GM21786 (cell line): ENCODE measurements around the gene HOXA10.

Experiments
- ATAC-seq: cut with Tn5 transposase; IDR thresholded peaks from one replicate; pipeline ENCODE4 v1.9.1; 2021; ENCODE audit not compliant: unreplicated experiment

Gene HOXA10

DNA sequence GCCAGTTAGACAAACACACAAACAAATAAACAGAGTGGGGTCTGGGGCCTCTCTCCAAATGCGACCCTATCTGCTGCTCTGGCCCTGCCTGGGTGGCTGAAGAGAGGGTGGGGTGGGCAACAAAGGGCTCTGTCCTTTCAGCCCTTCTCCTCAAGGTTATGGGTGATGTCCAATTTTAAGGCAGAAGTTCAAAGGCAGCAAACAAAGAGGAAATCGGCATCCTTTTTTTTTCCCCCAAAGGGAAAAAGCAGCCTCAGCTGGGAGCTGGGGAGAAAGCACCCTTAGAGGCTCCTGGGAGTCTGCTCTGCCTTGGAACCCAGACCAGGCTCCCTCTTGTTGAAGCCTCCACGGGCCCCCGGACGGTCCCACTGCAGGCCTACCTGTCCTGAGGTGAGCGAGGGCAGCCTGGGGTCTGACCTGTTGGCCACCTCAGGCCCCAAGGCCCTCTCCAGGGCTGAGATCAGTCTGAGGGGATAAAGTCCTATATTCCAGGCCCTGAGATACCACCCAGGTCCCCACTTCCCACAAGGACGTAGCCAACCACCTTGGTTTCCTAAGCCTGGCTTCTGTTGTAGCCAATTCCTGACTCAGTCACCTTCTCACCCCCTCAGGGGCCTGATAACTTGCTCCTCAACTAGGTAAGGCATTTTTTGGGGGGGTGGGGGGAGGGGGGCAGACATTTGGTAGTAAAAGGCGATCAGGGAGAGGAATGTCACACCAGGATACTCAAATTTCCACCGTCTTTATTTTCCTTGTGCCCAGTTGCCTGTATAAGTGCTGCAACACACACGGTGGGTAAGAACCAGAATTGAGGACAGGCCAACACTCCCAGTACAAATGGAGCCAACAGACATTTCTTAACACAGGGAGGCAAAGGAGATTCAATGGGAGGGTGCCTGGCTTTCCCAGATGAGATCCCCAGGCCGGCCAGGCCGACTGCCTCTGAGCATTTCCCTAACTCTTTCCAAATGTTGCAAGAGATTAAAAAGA is 6.6 kb upstream of the HOXA10 start:
- ATAC-seq: no peak

GRCh38 chr7:27179503-27180430 is 5.6 kb upstream of the HOXA10 start:
- no peak for ATAC-seq

DNA sequence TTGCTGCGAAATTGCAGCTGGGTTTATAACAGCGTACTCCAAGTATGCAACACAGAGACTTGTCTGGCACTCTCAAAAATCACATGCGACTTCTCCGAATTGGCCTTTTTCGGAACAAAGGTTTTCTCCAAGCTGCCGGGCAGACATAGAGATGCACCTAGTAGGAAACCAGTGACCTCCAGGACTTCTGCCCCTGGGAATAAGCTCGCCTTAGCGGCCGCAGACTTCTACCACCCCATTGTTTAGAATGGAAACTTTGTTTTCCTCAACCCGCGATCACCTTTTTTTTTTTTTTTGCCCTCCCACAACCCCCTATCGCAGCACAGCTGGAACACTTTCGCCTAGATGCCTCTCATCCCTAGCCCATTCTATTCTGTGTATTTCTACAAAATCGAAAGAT is 4.9 kb upstream of the HOXA10 start:
- ATAC-seq: no peak

DNA sequence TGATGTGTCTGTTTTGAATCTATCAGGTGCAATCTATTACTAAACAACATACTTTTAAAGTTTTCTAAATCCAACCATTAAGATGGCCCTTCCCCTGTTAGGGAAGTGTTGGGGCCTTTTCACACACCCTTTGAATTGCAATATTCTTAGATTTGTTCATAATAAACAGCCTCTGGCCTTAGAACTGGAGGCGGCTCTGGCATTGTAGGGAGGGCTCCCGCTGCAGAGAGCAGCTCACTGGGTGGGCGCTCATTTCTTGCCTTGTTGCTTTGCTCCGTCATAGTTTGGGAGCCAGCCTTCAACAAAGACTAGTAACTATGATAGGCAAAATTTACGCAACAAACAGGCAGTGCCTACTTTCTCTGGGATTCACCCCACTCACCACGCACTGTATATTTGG is 4.2 kb upstream of the HOXA10 start:
- ATAC-seq: no peak

DNA sequence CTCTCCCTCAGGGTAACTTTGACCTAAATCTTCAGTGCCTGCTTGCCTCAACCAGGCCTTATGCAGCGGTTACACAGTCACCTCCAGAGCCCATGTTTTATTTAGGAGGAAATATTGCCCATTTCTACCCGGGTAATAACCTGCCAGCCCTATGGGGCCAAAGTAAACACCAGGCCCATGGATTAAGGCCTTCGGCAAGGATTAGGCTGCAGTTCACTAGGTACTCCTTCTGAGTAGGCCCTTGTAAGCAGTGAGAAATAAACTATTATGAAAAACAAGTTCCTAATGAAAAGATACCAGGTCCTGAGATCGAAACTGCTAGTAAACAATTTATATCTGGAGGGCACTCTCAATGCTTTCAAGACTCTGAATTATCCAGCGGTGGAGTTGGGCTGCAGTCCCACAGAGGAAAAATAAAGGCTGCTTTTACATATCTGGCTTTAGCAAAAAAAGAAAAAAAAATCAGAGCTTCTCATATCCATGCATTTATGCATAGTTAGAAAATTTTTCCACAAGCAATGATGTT is 3.7 kb upstream of the HOXA10 start:
- no peak for ATAC-seq

- ATAC-seq: no peak
Measured at GRCh38 chr7:27176962-27177794, 3.1 kb upstream of the HOXA10 start.

- no peak for ATAC-seq
Measured at GRCh38 chr7:27176524-27176845, 2.4 kb upstream of the HOXA10 start.

- ATAC-seq: no peak
Measured at GRCh38 chr7:27175626-27176523, 1.8 kb upstream of the HOXA10 start.

GRCh38 chr7:27174874-27175625 is 930 bp upstream of the HOXA10 start:
- no peak for ATAC-seq

DNA sequence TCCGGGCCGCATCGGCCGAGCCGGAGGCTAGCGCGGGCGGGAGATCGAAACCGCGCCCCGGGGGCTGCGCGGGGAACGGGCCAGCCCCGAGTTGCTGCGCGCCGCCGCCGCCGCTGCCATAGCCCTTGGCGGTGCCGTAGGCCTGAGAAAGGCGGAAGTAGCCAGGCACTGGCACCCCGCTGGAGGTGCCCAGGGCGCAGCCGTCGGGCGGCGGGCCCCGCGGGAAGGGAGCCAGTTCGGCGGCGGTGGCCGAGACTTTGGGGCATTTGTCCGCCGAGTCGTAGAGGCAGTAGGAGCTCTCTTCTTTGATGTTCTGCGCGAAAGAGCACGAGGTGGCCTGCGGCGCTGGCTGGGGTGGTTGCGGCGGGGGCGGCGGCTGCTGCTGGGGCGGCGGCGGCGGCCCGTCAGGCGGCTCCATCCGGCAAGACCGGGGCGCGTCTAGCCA is 587 bp downstream of the HOXA10 start:
- no peak for ATAC-seq

DNA sequence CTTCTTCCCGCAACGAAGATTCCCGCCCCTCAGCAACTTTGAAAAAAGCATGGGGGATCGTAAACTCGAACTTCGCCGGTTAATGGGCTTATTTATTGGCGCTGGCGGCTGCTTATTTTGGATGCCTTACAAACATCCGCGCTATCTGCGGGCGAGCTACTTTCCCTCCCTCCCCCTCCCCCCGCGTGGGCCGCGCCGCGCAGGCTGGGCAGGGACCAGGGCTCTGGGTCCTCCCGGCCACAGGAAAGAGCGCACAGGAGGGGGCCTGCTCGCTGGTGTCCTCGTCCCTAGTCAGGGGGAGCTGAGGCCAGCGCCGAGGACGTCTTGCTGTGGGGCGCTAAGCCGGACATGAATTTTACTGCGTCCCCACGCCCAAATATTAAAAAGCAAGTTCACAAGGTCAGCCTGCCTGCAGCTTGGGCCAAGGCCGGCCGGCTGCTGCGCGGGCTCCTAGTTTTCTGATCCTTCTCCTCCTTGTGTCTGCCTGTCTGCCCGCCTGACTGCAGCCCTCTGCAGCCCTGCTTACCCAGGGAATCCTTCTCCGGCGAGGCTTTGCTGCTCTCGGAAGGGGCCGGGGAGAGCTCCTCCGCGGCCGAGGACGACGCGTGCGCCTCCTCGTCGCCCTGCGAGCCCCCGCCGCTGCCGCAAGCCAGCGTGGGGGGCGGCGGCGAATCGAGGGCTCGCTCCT is 1.2 kb downstream of the HOXA10 start:
- ATAC-seq: no peak

- ATAC-seq: no peak
Measured at GRCh38 chr7:27172315-27172774, 1.8 kb downstream of the HOXA10 start.

- no peak for ATAC-seq
Measured at GRCh38 chr7:27171637-27172314, 2.3 kb downstream of the HOXA10 start.

DNA sequence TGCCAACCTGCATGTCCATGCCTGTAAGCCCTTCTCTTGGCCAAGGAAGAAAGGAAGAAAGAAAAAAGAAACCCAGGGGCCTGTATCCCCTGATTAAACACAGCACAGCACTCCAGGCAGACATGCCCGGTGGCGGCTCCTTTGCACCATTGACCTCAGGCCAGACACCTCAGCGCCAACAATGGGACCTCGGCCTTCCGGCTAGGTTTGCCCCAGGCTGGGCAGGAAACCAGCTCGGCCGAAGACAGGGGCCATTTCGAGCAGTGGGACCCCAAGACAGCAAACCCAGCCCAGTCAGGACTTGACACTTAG is 2.8 kb downstream of the HOXA10 start:
- no peak for ATAC-seq

DNA sequence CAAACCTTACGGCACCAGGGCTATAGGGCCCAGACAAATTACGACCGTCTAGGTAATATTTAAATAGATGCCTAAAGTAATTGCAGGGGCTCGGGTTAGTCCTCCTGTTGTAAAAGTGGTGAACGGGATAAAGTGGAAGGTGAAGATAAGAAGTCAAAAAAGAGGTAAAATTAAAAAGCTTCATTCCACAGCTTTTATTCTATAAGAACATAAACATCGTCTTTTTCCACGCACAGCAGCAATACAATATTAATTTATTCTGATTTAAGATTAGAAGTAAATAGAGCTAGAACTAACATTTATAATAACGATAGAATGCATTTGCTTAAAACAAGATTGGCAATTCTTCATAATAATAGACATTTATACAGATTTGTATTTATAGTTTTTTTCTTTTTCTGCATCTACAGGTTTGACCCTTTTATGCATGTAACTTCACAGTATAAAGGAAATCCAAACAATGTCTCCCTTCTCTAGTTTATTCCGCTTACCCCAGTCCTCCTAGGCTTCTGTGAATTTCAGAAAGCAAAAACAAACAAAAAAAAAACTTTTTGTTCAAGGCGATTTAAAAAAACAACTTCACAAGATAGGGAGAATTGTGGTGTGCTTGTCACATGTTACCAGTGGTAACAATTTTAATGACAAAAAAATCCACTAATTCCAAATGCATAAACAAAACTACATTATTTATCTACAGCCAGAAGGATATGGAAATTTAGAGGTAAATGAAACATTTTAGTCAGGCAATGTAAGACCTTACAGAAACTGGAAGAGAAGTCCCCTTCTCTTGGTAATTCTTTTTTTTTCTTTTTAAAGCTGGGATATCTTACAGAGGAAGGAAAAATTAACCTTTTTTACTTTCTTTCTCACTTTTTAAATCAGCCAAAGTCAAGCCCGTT is 3.4 kb downstream of the HOXA10 start:
- ATAC-seq: no peak

DNA sequence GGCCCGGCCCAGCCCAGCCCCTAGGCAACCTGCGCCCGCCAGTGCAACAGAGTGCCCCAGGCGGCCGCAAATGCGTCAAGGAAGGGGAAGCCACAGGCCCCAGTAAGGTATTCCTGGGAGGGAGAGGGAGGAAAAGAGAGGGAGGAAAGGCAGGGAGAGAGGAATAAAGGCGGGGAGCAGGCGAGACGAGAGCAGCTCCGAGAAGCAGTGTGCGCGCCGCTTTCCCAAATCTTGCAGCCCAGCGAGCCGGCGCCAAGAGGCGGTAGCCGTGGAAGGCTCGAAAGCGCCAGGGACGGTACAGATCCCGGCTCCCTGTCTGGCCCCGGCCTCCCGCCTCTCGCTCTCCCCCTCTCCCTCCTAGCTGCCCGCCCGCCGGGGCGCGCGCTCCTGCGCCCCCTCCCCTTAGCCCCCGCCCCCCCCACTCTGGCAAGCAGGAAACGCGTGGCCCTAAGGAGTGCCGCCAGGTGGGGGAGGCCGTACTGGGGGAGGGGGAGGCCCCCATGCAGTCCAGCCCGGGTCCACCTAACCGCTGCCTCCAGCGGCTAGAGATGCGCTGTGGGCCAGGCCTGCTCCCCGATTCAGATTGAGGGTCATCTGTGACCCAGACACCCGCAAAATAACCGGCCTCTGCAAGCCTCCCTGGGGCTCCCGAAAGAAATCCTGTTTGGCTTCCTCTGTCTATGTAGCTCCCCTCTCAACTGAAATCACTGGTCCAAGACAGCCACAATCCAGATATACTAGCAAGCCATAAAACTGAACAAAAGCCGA is 4.3 kb downstream of the HOXA10 start:
- no peak for ATAC-seq
